Heart right ventricle (tissue), 16 donors: ENCODE results near the gene PLA2G1B. TPM values are rescaled to one million over a fixed set of nuclear protein-coding genes. Genes with fewer than 3 reads are reported as not detected.
"Not testable (repeated sequence)": the region's sequence is repeated elsewhere in the genome, so short reads cannot be mapped to it uniquely, and the experiment has no call there.

Experiments used
- ATAC-seq, 8 donors: fragments of 200-7000 bp; cut with Tn5 transposase; one replicate each; pipeline ENCODE4 v1.9.1; 2020; ENCODE audit warnings: mild to moderate bottlenecking in 8 of 8, moderate library complexity in 8 of 8, moderate number of reproducible peaks in 1 of 8
- DNase-seq, 2 donors: peaks; one replicate each; pipeline ENCODE4 v3.0.0-alpha.2; 2020
- H3K27ac ChIP-seq, 10 donors: fragments of 200-600 bp; sonication (generic) in 2 of 10; one replicate each; pipeline versions ENCODE4 v1.5.0 to v1.8.0; 2020 to 2022; ENCODE audit warnings: mild to moderate bottlenecking in 3 of 10
- H3K27me3 ChIP-seq, 7 donors: fragments of 200-600 bp; one replicate each; pipeline ENCODE4 v1.8.0; 2021 to 2022; ENCODE audit warnings: mild to moderate bottlenecking in 2 of 7
- H3K36me3 ChIP-seq, 9 donors: fragments of 200-600 bp; sonication (generic) in 1 of 9; one replicate each; pipeline versions ENCODE4 v1.5.0 to v1.8.0; 2020 to 2022; ENCODE audit warnings: mild to moderate bottlenecking in 2 of 9
- H3K4me1 ChIP-seq, 9 donors: fragments of 200-600 bp; sonication (generic) in 1 of 9; one replicate each; pipeline versions ENCODE4 v1.5.0 to v1.8.0; 2020 to 2022; ENCODE audit warnings: mild to moderate bottlenecking in 4 of 9
- H3K4me3 ChIP-seq, 10 donors: fragments of 200-600 bp; sonication (generic) in 2 of 10; one replicate each; pipeline versions ENCODE4 v1.5.0 to v1.8.0; 2020 to 2022; ENCODE audit warnings: mild to moderate bottlenecking in 7 of 10, moderate library complexity in 2 of 10
- H3K9me3 ChIP-seq, 11 donors: fragments of 200-600 bp in 10 of 11; sonication (generic) in 2 of 11; one replicate each; pipeline versions ENCODE4 v1.5.0 to v1.8.0; 2013 to 2022; ENCODE audit warnings: mild to moderate bottlenecking in 2 of 11, control low read depth in 1 of 11, moderate library complexity in 1 of 11
- CTCF ChIP-seq, 9 donors: fragments of 200-600 bp; sonication (generic) in 2 of 9; IDR thresholded peaks; one replicate each; pipeline versions ENCODE4 v1.5.0 to v1.8.0; 2021 to 2022; ENCODE audit warnings: antibody characterized with exemption in 9 of 9, mild to moderate bottlenecking in 5 of 9, moderate library complexity in 1 of 9
- WGBS, 2 donors: extraction: QIAGEN DNeasy Blood & Tissue Kit; methylation state at CpG; one replicate each; pipeline ENCODE4 v1.1.7; 2013; ENCODE audit warnings: inconsistent platforms in 1 of 2; 5-methylcytosine and 5-hydroxymethylcytosine counted together
- intact Hi-C, 10 donors: fragments of 100-400 bp; cut with DNase I; formaldehyde crosslinking; loops; one replicate each; pipeline versions ENCODE4 v1.11.1 to v1.14.2; 2022
- polyA plus RNA-seq, 2 donors: library from polyadenylated mRNA; stranded (reverse); fragments of 200-250 nt; gene quantifications; one replicate each; pipeline ENCODE4 v1.2.3, GENCODE V29; 2013
- total RNA-seq, 10 donors: library from RNA; stranded (reverse); fragmentation: NEBNext Ultra II Directional in 3 of 10; extraction: Animal tissue kit (Norgen Biotek cat#: 25700) in 3 of 10; gene quantifications; one replicate each; pipeline versions ENCODE4 v1.2.1 to v1.2.4, GENCODE V29; 2021 to 2023
- donor health status: Arrhythmogenic right ventricular cardiomyopathy.
- donor health status: ischemic (EF 13 %, LVEDD 7.1; RV severe dilation, severe dysfunction).
- donor health status: healthy with polysubstance abuse.
- donor health status: DM: no; HTN: yes; CAD: no.
- donor health status: DM: no; HTN: no; CAD: no.
- donor health status: ischemic (EF 25% LVEDD 6.9; RV normal size, moderate dysfunction).
- donor health status: ischemic (EF 25% LVEDD 5.7; RV mildly dilated, moderate dysfunction).
- donor health status: healthy.
- donor health status: DM: yes; HTN: yes; CAD: no.
- donor health status: Ischemic cardiomyopathy.
- donor health status: ischemic (EF 35%, LVEDD 5.7; RV mildly dilated, moderate dysfunction).
- donor health status: nonischemic (EF 11% LVEDD 7.7; RV severe dilation, severe dysfunction).
- donor health status: DM: yes; HTN: yes; CAD: no.
- donor health status: PGD.
- donor health status: ischemic (EF 29% LVEDD 5.4; RV normal size, mild dysfunction).
- donor health status: nonischemic (EF 23%, LVEDD 6.1; RV moderate dilation, normal function).

Gene PLA2G1B
- total and polyA plus RNA-seq, 12 donors = 0.22 to 1.8 (median 0.86) TPM; not detected in 4

GRCh38 chr12:120342175-120343038 lies 14.8 kb upstream of the PLA2G1B start:
- no peak overlapping the region for H3K27ac ChIP-seq
- H3K9me3 ChIP-seq = peaks cover 0 to 10% (median 0%) of the 10 kb centered on the region in 11 donors
- intact Hi-C loops = no loop called here
- no peaks in the 10 kb centered on the region for H3K4me1 ChIP-seq
- 61 to 69% methylated on average over 28 to 30 of the region's 30 CpGs for WGBS, 2 donors
- H3K36me3 ChIP-seq = peaks cover 0 to 14% (median 0%) of the 10 kb centered on the region in 9 donors
- TF ChIP-seq CTCF (IDR thresholded peaks at IDR 0.05) = no peak
- DNase-seq (no peak), ATAC-seq (peak in 1 of 8 donors; percentile 35)
- no peaks in the 10 kb centered on the region for H3K27me3 ChIP-seq
- no peak overlapping the region for H3K4me3 ChIP-seq

GRCh38 chr12:120339256-120339655 lies 11.7 kb upstream of the PLA2G1B start:
- Histone ChIP-seq H3K4me1 (no peaks in the 10 kb centered on the region), H3K9me3 (peaks cover 0 to 26% (median 0%) of the 10 kb centered on the region in 11 donors), H3K27me3 (no peaks in the 10 kb centered on the region), H3K36me3 (no peaks in the 10 kb centered on the region), H3K27ac (no peak overlapping the region), H3K4me3 (no peak overlapping the region)
- DNase-seq (no peak), ATAC-seq (no peak)
- intact Hi-C loops = no loop called here
- WGBS, 2 donors = 56 to 73% methylated on average over 4 of the region's 4 CpGs
- TF ChIP-seq CTCF (IDR thresholded peaks at IDR 0.05) = no peak

GRCh38 chr12:120337730-120338129 lies 10.2 kb upstream of the PLA2G1B start:
- no peak for ATAC-seq
- WGBS, 2 donors = 85 to 86% methylated on average over 2 of the region's 2 CpGs

GRCh38 chr12:120336392-120336791 lies 8.8 kb upstream of the PLA2G1B start:
- H3K27me3 ChIP-seq, H3K4me3 ChIP-seq, ATAC-seq, H3K27ac ChIP-seq, intact Hi-C loops, H3K36me3 ChIP-seq, H3K4me1 ChIP-seq, DNase-seq: not testable (repeated sequence)
- H3K9me3 ChIP-seq = peaks cover 0 to 26% (median 0%) of the 10 kb centered on the region in 11 donors
- WGBS, 2 donors = 83 to 91% methylated on average over 2 of the region's 2 CpGs

More at GRCh38 chr12:120337730-120338129, 10.2 kb upstream of the PLA2G1B start:
- peaks cover 0 to 26% (median 0%) of the 10 kb centered on the region in 11 donors for H3K9me3 ChIP-seq
- no peak overlapping the region for H3K27ac ChIP-seq
- no peaks in the 10 kb centered on the region for H3K27me3 ChIP-seq
- intact Hi-C loops = no loop called here
- H3K4me3 ChIP-seq = no peak overlapping the region
- H3K36me3 ChIP-seq = no peaks in the 10 kb centered on the region
- DNase-seq = no peak
- TF ChIP-seq CTCF (IDR thresholded peaks at IDR 0.05) = no peak
- H3K4me1 ChIP-seq = no peaks in the 10 kb centered on the region

GRCh38 chr12:120335447-120335846 lies 7.9 kb upstream of the PLA2G1B start:
- intact Hi-C loops, H3K36me3 ChIP-seq, H3K27ac ChIP-seq, H3K4me1 ChIP-seq, ATAC-seq, H3K4me3 ChIP-seq, H3K27me3 ChIP-seq: not testable (repeated sequence)
- 16 to 19% methylated on average over 12 of the region's 12 CpGs for WGBS, 2 donors
- peak; percentile 41 to 56 for DNase-seq
- peaks cover 0 to 26% (median 0%) of the 10 kb centered on the region in 11 donors for H3K9me3 ChIP-seq
- peak; percentile 32 to 78 (median 64) for TF ChIP-seq CTCF (IDR thresholded peaks at IDR 0.05)
